HG02642 (cell line): ENCODE measurements around the gene DTNA.
"Not testable (repeated sequence)": the region's sequence is repeated elsewhere in the genome, so short reads cannot be mapped to it uniquely, and the experiment has no call there.

Source experiments
- ATAC-seq: cut with Tn5 transposase; IDR thresholded peaks from one replicate; pipeline ENCODE4 v1.9.1; 2021; ENCODE audit warnings: mild to moderate bottlenecking; ENCODE audit not compliant: unreplicated experiment, poor library complexity

The DTNA gene

GRCh38 chr18:34880882-34881834 is 171.1 kb downstream of the DTNA start:
- ATAC-seq, result no peak

GRCh38 chr18:34884436-34884835 is 174.3 kb downstream of the DTNA start:
- no peak for ATAC-seq

GRCh38 chr18:34886177-34886576 is 176.1 kb downstream of the DTNA start:
- ATAC-seq, result no peak

- no peak for ATAC-seq
Observed at GRCh38 chr18:34887881-34888580, 177.9 kb downstream of the DTNA start.

GRCh38 chr18:34890486-34891085 is 180.5 kb downstream of the DTNA start:
- no peak for ATAC-seq

- no peak for ATAC-seq
Observed at GRCh38 chr18:34892379-34892778, 182.3 kb downstream of the DTNA start.

- ATAC-seq, result no peak
Observed at GRCh38 chr18:34893239-34893638, 183.1 kb downstream of the DTNA start.

- no peak for ATAC-seq
Observed at GRCh38 chr18:34901299-34901698, 191.2 kb downstream of the DTNA start.

GRCh38 chr18:34904994-34905393 is 194.9 kb downstream of the DTNA start:
- no peak for ATAC-seq

- ATAC-seq, result not testable (repeated sequence)
Observed at GRCh38 chr18:34906985-34907384, 196.9 kb downstream of the DTNA start.

GRCh38 chr18:34909637-34910364 is 199.7 kb downstream of the DTNA start:
- ATAC-seq, result no peak

GRCh38 chr18:34911081-34911480 is 201.0 kb downstream of the DTNA start:
- ATAC-seq, result no peak

- ATAC-seq, result no peak
Observed at GRCh38 chr18:34911661-34912384, 201.7 kb downstream of the DTNA start.

- no peak for ATAC-seq
Observed at GRCh38 chr18:34913837-34914661, 204.0 kb downstream of the DTNA start.

GRCh38 chr18:34915046-34915445 is 204.9 kb downstream of the DTNA start:
- no peak for ATAC-seq

- ATAC-seq, result not testable (repeated sequence)
Observed at GRCh38 chr18:34916539-34916938, 206.4 kb downstream of the DTNA start.

GRCh38 chr18:34918856-34919255 is 208.8 kb downstream of the DTNA start:
- ATAC-seq, result no peak

GRCh38 chr18:34921226-34921625 is 211.1 kb downstream of the DTNA start:
- ATAC-seq, result no peak

GRCh38 chr18:34921811-34922385 is 211.8 kb downstream of the DTNA start:
- ATAC-seq, result no peak
